Activated naive CD4-positive, alpha-beta T cell (primary cell): ENCODE measurements around the gene GHSR.

ENCODE experiments used
- DNase-seq, 4 experiments: peaks; one replicate each; lab custom pipeline; 2025; lab: John Stamatoyannopoulos, UW

Gene GHSR

GRCh38 chr3:172437713-172438112 lies 10.5 kb downstream of the GHSR start:
- no peak for DNase-seq

DNA sequence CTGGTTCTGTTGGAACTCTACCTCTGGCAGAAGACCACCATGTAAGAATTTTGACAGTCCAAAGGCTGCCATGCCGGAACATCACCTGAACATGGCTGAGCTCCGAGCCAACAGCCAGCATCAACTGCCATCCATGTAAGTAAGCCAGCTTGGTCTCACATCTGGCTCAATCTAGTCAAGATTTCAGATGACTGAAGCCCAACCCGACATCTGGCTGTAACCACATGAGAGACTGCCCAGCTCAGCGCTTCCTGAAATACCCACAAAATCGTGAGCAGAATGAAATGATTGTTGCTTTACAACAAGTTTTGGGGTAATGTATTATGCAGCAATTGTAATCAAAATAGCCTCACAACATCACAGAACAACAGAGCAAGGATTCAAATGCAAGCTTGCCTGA lies 32.9 kb downstream of the GHSR start:
- no peak for DNase-seq

GRCh38 chr3:172411478-172411947 lies 36.7 kb downstream of the GHSR start:
- no peak for DNase-seq

- DNase-seq, result no peak
Measured at GRCh38 chr3:172410702-172411477, 37.4 kb downstream of the GHSR start.

DNA sequence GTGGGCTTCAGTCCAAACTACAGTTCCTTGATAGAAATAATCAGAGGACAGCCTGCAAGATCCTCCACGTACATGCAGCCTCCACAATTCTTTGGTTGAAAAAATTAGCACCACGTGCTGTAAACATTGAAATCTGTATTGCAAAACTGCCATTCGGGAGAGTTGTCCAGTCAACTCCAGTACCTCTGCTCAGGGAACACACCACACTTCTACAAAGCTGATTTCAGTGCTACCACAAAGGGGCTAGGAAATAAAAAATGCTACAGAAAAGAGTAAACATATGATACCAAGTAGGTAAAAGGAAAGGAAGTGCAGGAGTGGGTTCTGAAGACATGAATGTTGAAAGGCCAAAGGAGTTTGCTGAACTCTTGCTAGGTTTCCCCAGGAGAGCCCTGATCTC lies 40.4 kb downstream of the GHSR start:
- no peak for DNase-seq

DNA sequence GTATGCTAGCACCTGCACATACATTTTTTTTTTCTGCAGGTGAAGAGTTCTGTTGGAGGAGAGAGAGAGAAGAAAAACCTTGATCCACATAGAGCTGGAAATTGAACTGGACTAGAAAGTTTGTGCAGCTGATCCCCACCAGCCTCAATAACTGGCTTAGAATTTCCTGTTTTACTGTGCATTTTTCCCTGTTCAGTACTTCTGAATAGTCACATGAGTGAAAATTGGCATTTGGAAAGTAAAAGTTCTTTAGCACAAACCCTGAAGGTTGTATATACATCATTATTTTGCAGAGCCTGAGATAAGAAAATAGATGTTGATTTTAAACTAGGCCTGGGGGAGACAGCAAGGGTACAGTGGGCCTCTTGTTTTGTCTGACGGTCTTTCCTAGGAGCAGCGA lies 42.3 kb downstream of the GHSR start:
- DNase-seq, result no peak

GRCh38 chr3:172404237-172404962 lies 43.9 kb downstream of the GHSR start:
- DNase-seq, result no peak

GRCh38 chr3:172402892-172403643 lies 45.2 kb downstream of the GHSR start:
- DNase-seq, result no peak

DNA sequence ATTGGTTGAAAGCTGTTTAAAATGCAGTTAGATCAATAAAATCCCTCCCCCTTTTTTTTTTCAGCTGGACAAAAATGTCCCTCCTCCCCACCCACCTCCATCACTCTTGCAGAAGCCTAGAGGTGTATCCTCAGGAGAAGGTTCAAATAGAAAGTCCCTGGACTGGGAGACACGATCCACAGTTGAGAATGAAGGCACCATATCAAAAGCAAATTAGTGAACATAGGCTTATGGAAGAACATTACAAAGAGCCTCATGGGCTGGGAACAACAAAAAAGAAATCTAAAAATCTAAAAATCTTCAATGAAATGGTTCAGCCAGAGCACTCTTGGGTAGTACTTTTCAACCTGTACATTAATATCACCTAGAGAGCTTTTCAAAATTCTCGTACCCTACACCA lies 46.2 kb downstream of the GHSR start:
- DNase-seq, result no peak

GRCh38 chr3:172398484-172398883 lies 49.8 kb downstream of the GHSR start:
- no peak for DNase-seq

- no peak for DNase-seq
Measured at GRCh38 chr3:172397716-172398405, 50.4 kb downstream of the GHSR start.

DNA sequence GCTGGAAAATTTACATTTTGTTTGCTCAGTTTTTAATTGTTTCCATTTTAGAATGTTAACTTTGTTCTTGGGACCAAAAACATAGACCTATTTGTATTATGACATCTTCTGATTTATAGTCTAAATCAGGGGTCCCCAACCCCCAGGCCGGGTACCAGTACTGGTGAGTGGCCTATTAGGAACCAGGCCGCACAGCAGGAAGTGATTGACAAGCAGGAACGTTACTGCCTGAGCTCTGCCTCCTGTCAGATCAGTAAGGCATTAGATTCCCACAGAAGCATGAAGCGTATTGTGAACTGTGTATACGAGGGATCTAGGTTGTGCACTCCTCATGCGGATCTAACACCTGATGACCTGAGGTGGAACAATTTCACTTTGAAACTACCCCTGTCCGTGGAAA lies 51.9 kb downstream of the GHSR start:
- no peak for DNase-seq

DNA sequence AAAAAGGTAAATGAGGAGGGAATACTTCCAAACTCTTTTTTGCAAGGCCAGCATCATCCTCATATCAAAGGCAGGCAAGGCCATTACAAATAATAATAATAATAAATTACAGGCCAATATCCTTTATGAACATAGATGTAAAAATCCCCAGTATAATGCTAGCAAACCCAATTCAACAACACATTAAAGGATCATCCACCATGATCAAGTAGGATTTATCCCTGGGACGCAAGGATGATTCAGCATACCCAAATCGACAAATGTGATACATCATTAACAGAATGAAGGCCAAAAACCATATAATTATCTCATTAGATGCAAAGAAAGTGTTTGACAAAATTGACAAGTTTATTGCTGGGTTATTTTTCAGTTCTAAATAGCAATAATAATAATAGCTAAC lies 53.6 kb downstream of the GHSR start:
- no peak for DNase-seq
